NCI-H82 (cell line): ENCODE data around the gene RCC2.
A peak's percentile ranks its signal among the peaks of the same experiment; 100 is the strongest.
"Not testable (repeated sequence)": the region's sequence is repeated elsewhere in the genome, so short reads cannot be mapped to it uniquely, and the experiment has no call there.

Source experiments
- DNase-seq: peaks from one replicate; lab custom pipeline; 2025; lab: John Stamatoyannopoulos, UW

The RCC2 gene

DNA sequence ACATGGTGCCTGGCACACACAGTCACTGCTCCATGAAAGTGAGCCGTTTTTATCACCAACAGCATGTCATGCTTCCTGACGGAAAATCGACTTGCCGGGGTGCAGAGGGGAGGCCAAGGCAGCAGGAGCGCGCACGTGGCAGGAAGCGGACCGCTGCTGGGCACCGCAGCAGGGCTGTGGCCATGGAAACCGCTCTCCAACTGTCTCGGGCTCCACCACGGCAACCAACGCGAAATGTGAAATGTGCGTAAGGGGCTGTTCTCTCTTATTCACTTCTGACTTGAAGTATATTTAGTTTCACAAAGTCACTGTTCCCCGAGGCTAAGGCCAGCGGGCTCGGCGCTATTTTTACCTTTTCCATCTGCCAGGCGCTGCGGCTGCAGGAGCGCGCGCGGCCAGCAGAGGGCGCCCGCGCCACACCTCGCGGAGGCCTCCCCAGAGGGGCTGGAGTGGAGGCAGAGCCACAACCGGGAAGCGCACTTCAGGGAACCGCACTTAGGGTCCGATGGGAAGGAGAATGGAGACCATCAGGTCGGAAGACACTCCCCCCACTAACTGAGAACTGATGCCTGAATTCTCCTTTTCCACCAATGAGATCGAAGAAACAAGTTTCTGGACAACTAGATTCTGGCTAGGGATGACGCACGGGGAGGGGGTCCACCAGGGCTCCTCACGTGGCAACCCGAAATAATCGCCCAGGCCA is 19.7 kb downstream of the RCC2 start:
- peak; percentile 77 for DNase-seq

DNA sequence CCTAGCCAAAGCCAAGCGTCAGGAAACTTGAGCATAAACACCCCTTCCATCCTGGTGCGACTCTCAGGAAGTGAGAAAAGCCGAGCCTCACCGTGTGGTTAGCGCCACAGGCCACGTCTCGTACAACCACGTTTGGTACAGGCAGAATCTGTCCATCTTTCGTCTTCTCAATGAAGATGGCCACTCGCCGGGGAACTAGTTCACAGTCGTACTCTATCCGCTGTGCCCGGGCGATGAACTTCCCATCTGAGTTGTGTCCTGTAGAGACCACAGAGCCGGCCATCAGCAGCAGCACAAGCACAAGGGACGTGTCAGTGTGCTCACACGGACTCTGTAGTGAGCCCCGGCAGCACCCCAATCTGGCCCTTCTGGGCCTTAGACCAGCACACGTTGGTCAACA is 23.1 kb downstream of the RCC2 start:
- no peak for DNase-seq

DNA sequence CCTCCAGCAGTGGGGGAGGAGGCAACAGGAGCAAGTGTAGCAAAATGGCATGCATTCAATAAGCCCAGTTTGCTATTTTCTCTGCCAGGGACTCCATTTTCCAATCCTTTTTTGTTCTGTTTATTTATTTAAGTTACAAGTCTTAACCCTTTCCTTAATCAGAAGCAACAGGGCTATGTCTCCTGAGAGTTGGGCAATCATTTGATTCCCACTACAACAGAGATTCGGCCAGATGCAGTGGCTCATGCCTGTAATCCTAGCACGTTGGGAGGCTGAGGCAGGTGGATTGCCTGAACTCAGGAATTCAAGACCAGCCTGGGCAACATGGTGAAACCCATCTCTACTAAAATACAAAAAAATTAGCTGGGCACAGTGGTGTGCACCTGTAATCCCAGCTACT is 25.5 kb downstream of the RCC2 start:
- no peak for DNase-seq

DNA sequence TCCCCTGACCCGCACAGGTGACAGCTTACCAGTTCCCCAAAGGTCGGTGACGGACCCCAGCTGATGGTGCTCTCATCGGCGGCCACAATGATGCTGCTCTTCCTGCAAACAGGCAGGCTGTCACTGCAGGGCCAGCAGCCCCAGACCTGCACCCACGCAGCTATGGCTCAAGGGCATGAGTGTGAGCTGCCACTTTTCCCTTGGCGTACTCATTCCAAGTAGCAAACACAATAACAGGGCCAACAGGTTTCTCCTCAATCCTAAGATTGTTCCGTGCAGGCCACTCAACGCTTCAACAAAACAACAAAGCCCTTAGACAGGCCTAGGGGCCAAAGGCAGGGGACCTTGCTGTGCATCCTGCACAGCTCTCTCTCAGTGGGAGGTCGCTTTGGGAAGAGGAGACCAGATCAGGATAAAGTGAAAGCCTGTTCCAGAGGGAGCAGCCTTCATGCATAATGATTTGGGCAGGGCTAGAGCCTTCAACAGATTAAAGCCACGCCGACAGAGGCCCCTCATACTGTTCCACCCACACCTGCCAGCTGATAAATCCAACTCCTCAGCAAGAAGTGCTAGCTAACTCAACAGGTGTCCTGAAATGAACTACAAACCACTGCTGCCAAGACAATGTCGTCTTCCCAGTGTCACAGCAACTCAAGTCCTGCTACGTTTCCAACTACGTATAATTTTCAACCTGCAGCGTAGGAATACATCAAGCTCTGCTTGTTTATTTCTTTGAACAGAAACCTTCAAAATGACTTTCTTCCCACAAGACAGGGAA is 27.2 kb downstream of the RCC2 start:
- no peak for DNase-seq

GRCh38 chr1:17409391-17409811 is 30.1 kb downstream of the RCC2 start:
- DNase-seq: no peak

- DNase-seq: not testable (repeated sequence)
These were observed 31.5 kb downstream of the RCC2 start for GRCh38 chr1:17407786-17408514.

GRCh38 chr1:17406760-17407475 is 32.6 kb downstream of the RCC2 start:
- not testable (repeated sequence) for DNase-seq

DNA sequence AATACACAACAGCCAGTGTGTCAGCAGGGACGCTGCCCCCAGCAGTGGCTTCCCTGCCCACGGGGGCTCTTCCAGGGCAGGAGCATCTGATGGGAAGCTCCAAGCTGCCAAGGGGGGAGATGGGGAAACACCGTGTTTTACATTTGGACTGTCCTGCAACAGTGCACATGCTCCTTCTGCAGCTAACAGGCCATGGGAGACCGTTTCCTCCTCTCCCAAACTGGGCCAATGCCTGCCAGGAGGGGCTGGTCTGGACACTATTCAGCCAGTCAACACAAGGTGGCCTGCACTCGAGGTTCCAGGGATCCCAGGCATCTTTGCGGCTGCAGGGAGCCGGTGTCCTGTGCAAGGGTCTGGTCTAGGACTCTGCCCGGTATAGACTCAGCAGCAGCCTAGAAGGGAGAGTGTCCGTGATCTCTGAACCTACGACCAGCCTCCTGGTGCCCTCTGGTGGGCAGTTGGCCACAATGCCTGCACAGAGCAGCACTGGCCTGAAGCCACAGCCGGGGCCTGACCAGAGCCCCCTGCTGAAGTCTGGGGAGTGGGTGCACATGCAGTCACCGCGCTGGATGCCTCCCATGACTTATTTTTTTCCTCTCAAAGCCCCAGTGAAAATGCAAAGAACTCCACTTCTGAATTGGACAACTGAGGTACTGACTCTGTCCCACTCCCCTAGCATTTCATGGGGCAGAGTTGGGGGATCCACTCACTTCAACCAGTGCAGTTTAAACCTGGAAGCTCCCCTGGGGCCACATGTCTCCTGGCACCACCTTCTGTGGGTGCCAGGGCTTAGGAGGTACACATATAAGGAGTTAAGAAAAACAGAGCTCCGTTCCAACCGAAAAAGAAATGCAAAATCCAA is 33.3 kb downstream of the RCC2 start:
- DNase-seq: peak; percentile 80

DNA sequence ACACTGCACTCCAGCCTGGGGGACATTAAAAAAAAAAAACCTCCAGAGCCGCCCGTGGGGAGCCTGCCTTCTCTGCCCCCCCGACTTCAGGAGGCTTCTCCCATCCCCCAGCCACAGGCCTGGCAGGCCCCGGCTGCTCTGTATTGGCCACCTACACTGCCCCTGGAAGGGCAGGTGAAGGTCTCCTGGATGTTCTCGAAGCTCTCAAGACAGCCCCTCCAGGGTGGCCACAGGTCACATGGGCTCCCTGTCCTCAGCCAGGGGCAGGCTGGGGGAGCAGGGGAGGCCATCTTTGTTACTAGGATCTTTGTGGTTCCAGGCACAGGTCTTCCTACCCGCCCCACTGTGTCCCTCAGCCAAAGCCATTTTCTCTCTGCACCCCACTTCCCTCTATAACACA is 34.7 kb downstream of the RCC2 start:
- no peak for DNase-seq

DNA sequence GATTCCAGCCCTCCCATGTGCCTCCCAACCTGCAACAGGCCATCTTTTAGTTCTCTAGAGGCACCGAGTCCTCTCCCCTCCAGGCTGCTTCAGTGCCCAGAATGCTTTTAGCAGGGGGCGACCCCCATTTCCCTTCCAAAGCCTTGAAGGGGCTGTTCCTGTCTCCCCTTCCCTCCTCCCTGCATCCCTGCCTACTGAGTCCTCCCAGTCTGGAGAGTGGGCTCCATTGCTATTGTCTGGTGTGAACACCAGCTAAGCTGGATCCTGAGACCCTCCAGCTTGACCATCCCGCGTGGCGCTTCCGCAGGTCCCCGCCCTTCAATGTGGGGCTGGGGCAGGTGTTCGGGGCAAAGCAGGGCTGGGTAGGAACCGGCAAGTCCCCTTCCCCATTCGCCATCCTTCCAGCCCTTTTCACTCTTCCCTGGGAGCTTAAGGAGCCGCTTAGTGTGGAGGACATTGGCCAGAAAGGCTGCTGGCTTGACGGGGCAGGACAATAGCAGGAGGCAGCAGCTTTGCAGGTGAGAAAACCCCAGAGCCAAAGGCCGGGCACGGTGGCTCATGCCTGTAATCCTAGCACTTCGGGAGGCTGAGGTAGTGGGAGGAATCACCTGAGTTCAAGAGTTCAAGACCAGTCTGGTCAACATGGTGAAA is 35.3 kb downstream of the RCC2 start:
- DNase-seq: no peak

DNA sequence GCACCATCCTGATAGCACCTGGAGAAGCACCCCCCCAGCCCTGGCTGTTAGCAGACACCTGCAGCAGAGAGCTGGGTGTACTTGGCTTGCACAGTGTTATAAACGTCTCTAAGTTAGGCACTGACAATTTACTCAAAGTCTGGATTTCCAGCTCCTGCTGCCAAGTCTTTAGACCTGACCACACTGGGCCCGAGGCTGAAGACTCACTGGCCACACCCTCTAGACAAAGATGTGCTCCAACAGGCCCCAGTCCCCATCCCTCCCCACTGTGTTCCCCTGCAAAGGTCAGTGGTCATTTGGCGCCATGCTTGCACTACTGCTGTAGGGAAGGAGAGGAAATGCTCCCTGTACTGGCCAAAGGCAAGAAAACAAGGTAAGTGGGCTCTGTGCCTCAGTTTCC is 36.4 kb downstream of the RCC2 start:
- no peak for DNase-seq

DNA sequence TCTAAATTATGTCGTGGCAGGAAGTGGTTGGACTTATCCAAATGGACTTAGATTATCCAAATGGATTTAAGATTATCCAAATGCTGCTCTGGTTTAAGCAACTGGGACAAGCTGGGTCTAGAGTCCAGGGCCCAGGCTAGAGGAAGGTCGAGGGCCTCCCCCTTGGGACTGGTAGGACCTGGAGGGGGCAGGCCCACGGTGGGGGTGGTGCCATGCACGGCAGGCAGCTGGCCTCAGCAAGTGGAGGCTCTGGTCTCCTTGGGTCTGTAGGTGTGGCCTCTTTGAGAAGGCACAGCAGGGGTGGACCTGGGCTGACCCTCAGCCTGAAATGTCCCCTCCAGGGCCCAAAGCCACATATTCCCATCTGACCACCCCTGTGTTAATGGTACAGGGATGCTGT is 37.6 kb downstream of the RCC2 start:
- DNase-seq: peak; percentile 54

DNA sequence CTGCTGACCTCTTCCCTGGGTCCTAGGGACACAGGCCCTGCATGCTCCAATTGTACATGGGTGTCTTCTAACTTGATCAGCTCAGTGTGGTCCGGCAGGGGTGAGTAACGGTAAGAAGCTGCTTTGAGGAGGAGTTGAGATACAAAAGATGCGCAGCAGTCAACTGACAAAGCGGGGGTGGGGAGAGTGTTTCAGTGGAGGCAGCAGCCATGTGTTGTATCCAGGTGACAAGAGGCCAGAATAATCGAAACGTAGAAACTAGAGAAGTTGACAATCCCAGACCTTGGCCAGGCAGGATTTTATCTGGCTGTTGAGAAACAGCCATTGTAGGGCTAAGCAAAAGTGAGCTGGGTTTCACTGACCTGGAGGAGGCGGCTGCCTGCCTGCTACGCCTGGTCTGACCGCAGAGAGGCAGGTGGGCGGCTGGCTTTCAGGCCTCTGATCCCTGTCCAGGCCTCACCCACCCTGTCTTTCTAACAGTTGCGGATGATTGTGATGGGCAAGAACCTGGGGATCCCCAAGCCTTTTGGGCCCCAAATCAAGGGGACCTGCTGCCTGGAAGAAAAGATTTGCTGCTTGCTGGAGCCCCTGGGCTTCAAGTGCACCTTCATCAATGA is 38.6 kb downstream of the RCC2 start:
- no peak for DNase-seq

GRCh38 chr1:17397910-17398695 is 41.4 kb downstream of the RCC2 start:
- no peak for DNase-seq

- no peak for DNase-seq
These were observed 46.2 kb downstream of the RCC2 start for GRCh38 chr1:17393230-17393629.

DNA sequence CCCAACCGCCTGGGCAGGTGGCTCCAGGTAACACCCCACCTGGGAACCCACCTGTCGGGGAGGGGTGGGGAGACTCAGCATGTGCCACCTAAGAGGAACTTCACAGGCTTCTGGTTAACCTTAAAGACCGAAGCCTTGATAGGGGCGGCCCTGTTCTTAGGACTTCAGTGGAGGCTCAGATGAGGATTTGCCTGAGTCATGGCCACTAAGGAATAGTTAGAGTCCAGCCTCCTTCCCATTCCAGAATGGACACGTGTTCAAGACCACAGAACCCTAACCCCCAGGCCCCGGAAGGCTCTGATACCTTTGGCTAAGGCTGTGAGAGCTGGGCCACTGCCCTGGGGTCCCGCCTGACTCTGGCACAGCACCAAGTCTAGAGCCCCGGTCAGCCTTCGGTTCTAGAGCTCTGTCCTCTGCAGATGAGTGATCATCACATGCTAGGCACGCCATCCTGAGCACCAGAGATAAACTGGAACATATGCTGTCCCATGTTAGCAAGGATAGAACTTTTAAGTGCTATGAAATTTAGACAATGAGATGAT is 47.2 kb downstream of the RCC2 start:
- DNase-seq: no peak

- no peak for DNase-seq
These were observed 58.3 kb downstream of the RCC2 start for GRCh38 chr1:17381161-17381560.

DNA sequence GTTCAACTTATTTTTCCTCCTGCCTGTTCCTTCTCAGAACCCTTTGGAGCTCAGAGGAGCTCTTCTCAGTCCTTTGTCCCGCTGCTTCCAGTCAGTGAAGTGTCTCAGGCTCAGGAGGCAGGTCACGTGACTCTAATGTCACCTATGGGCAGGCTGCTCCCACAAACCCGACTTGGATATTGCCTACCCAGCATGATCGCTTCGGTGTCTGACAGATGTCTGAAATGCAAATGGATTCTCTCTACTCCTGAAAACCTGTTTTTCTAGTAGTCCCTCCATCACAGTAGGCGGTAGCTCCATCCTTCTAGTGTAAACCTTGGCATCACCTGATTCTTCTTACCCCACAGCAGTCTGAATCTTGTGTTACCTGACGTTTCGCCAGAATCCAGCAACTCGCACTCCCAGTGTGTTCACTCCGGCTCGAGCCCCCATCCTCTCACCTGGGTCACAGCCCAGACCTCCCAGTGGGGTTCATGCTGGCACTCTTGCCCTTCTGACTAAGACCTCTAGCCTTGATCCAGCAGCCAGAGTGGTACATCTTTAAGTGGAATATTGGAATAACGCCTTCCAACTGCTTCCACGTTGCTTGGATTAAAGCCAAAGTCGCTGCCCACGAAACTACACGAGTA is 62.0 kb downstream of the RCC2 start:
- no peak for DNase-seq

GRCh38 chr1:17375651-17376050 is 63.8 kb downstream of the RCC2 start:
- DNase-seq: no peak
